ENCODE results near the gene CMSS1.
A peak's percentile ranks its signal among the peaks of the same experiment; 100 is the strongest.

The CMSS1 gene

GRCh38 chr3:100151024-100151707, 333.5 kb downstream of the CMSS1 start:
- no peaks in the 10 kb centered on the region for H3K27me3 ChIP-seq (ENCODE audit: insufficient read depth, low read length, poor library complexity)
- DNase-seq: peak; percentile 46
- no peaks in the 10 kb centered on the region for H3K36me3 ChIP-seq (ENCODE audit: control insufficient read depth, insufficient read depth, low read length)
- no peak overlapping the region for H3K4me2 ChIP-seq (ENCODE audit: low read length)
- no peak overlapping the region for H4K5ac ChIP-seq (ENCODE audit: low read length)
- H4K8ac ChIP-seq (ENCODE audit: low read depth, low read length): no peak overlapping the region
- no peak overlapping the region for H2BK120ac ChIP-seq (ENCODE audit: low read depth, low read length)
- no peaks in the 10 kb centered on the region for H3K79me1 ChIP-seq (ENCODE audit: low read length)
- no CpG with 5 or more reads among the region's 8 CpGs for WGBS (ENCODE audit: extremely low coverage, insufficient coverage, low lambda C conversion rate)
- no peak overlapping the region for H2BK15ac ChIP-seq (replicated peaks; ENCODE audit: low read depth)
- no peak overlapping the region for H3K9ac ChIP-seq (ENCODE audit: low read length)
- H2BK5ac ChIP-seq (ENCODE audit: low read length): no peak overlapping the region
- no peaks in the 10 kb centered on the region for H3K4me1 ChIP-seq (ENCODE audit: control insufficient read depth, low read depth, low read length)
- H3K56ac ChIP-seq (ENCODE audit: low read length): no peak overlapping the region
- H3K4me3 ChIP-seq (ENCODE audit: low read length): no peak overlapping the region
- H3K27ac ChIP-seq (ENCODE audit: low read depth, low read length): no peak overlapping the region
- no peak overlapping the region for H3K4ac ChIP-seq (ENCODE audit: low read depth, low read length)
- H3K79me2 ChIP-seq (ENCODE audit: control insufficient read depth, insufficient read depth, low read length): no peaks in the 10 kb centered on the region
- no peak overlapping the region for H3K18ac ChIP-seq (ENCODE audit: low read length)
- no peak overlapping the region for H3K23ac ChIP-seq (ENCODE audit: low read length)
- no peak overlapping the region for H2AK5ac ChIP-seq (ENCODE audit: low read length)

GRCh38 chr3:100154171-100154570, 336.5 kb downstream of the CMSS1 start:
- H3K23ac ChIP-seq (ENCODE audit: low read length): no peak overlapping the region
- no peak overlapping the region for H2BK120ac ChIP-seq (ENCODE audit: low read depth, low read length)
- no peaks in the 10 kb centered on the region for H3K4me1 ChIP-seq (ENCODE audit: control insufficient read depth, low read depth, low read length)
- no peak overlapping the region for H3K18ac ChIP-seq (ENCODE audit: low read length)
- H2AK5ac ChIP-seq (ENCODE audit: low read length): no peak overlapping the region
- no peaks in the 10 kb centered on the region for H3K27me3 ChIP-seq (ENCODE audit: insufficient read depth, low read length, poor library complexity)
- H3K9ac ChIP-seq (ENCODE audit: low read length): no peak overlapping the region
- H3K4ac ChIP-seq (ENCODE audit: low read depth, low read length): no peak overlapping the region
- no CpG with 5 or more reads among the region's 1 CpG for WGBS (ENCODE audit: extremely low coverage, insufficient coverage, low lambda C conversion rate)
- H3K4me3 ChIP-seq (ENCODE audit: low read length): no peak overlapping the region
- no peaks in the 10 kb centered on the region for H3K79me1 ChIP-seq (ENCODE audit: low read length)
- H2BK15ac ChIP-seq (replicated peaks; ENCODE audit: low read depth): no peak overlapping the region
- no peak overlapping the region for H3K4me2 ChIP-seq (ENCODE audit: low read length)
- H4K8ac ChIP-seq (ENCODE audit: low read depth, low read length): no peak overlapping the region
- no peak overlapping the region for H2BK5ac ChIP-seq (ENCODE audit: low read length)
- H3K27ac ChIP-seq (ENCODE audit: low read depth, low read length): no peak overlapping the region
- no peaks in the 10 kb centered on the region for H3K36me3 ChIP-seq (ENCODE audit: control insufficient read depth, insufficient read depth, low read length)
- no peak overlapping the region for H3K56ac ChIP-seq (ENCODE audit: low read length)
- H4K5ac ChIP-seq (ENCODE audit: low read length): no peak overlapping the region
- no peaks in the 10 kb centered on the region for H3K79me2 ChIP-seq (ENCODE audit: control insufficient read depth, insufficient read depth, low read length)
- DNase-seq: no peak

GRCh38 chr3:100155128-100155527, 337.5 kb downstream of the CMSS1 start:
- Histone ChIP-seq H3K36me3 (ENCODE audit: control insufficient read depth, insufficient read depth, low read length) (no peaks in the 10 kb centered on the region), H3K79me2 (ENCODE audit: control insufficient read depth, insufficient read depth, low read length) (no peaks in the 10 kb centered on the region), H2AK5ac (ENCODE audit: low read length) (no peak overlapping the region), H3K79me1 (ENCODE audit: low read length) (no peaks in the 10 kb centered on the region), H3K27ac (ENCODE audit: low read depth, low read length) (no peak overlapping the region), H3K27me3 (ENCODE audit: insufficient read depth, low read length, poor library complexity) (no peaks in the 10 kb centered on the region), H2BK120ac (ENCODE audit: low read depth, low read length) (no peak overlapping the region), H4K5ac (ENCODE audit: low read length) (no peak overlapping the region), H3K4ac (ENCODE audit: low read depth, low read length) (no peak overlapping the region), H3K4me3 (ENCODE audit: low read length) (no peak overlapping the region), H3K56ac (ENCODE audit: low read length) (no peak overlapping the region), H2BK5ac (ENCODE audit: low read length) (no peak overlapping the region), H3K18ac (ENCODE audit: low read length) (no peak overlapping the region), H3K9ac (ENCODE audit: low read length) (no peak overlapping the region), H2BK15ac (replicated peaks; ENCODE audit: low read depth) (no peak overlapping the region), H3K4me2 (ENCODE audit: low read length) (no peak overlapping the region), H3K4me1 (ENCODE audit: control insufficient read depth, low read depth, low read length) (no peaks in the 10 kb centered on the region), H3K23ac (ENCODE audit: low read length) (no peak overlapping the region), H4K8ac (ENCODE audit: low read depth, low read length) (no peak overlapping the region)
- DNase-seq: no peak

GRCh38 chr3:100155590-100155989, 337.9 kb downstream of the CMSS1 start:
- no peak overlapping the region for H3K9ac ChIP-seq (ENCODE audit: low read length)
- H3K56ac ChIP-seq (ENCODE audit: low read length): no peak overlapping the region
- no peaks in the 10 kb centered on the region for H3K79me2 ChIP-seq (ENCODE audit: control insufficient read depth, insufficient read depth, low read length)
- no peak for DNase-seq
- H2AK5ac ChIP-seq (ENCODE audit: low read length): no peak overlapping the region
- no peak overlapping the region for H3K4ac ChIP-seq (ENCODE audit: low read depth, low read length)
- no peak overlapping the region for H3K4me2 ChIP-seq (ENCODE audit: low read length)
- H3K36me3 ChIP-seq (ENCODE audit: control insufficient read depth, insufficient read depth, low read length): no peaks in the 10 kb centered on the region
- no peak overlapping the region for H3K18ac ChIP-seq (ENCODE audit: low read length)
- no peak overlapping the region for H2BK15ac ChIP-seq (replicated peaks; ENCODE audit: low read depth)
- H3K27ac ChIP-seq (ENCODE audit: low read depth, low read length): no peak overlapping the region
- no peak overlapping the region for H4K5ac ChIP-seq (ENCODE audit: low read length)
- no peaks in the 10 kb centered on the region for H3K79me1 ChIP-seq (ENCODE audit: low read length)
- H3K4me3 ChIP-seq (ENCODE audit: low read length): no peak overlapping the region
- H3K4me1 ChIP-seq (ENCODE audit: control insufficient read depth, low read depth, low read length): no peaks in the 10 kb centered on the region
- H3K23ac ChIP-seq (ENCODE audit: low read length): no peak overlapping the region
- H2BK120ac ChIP-seq (ENCODE audit: low read depth, low read length): no peak overlapping the region
- H2BK5ac ChIP-seq (ENCODE audit: low read length): no peak overlapping the region
- H4K8ac ChIP-seq (ENCODE audit: low read depth, low read length): no peak overlapping the region
- H3K27me3 ChIP-seq (ENCODE audit: insufficient read depth, low read length, poor library complexity): no peaks in the 10 kb centered on the region

GRCh38 chr3:100157685-100158084, 340.0 kb downstream of the CMSS1 start:
- no peak overlapping the region for H2AK5ac ChIP-seq (ENCODE audit: low read length)
- H3K79me1 ChIP-seq (ENCODE audit: low read length): no peaks in the 10 kb centered on the region
- H3K79me2 ChIP-seq (ENCODE audit: control insufficient read depth, insufficient read depth, low read length): no peaks in the 10 kb centered on the region
- no CpG with 5 or more reads among the region's 2 CpGs for WGBS (ENCODE audit: extremely low coverage, insufficient coverage, low lambda C conversion rate)
- H3K27me3 ChIP-seq (ENCODE audit: insufficient read depth, low read length, poor library complexity): no peaks in the 10 kb centered on the region
- no peak overlapping the region for H2BK15ac ChIP-seq (replicated peaks; ENCODE audit: low read depth)
- H2BK120ac ChIP-seq (ENCODE audit: low read depth, low read length): no peak overlapping the region
- no peak overlapping the region for H3K56ac ChIP-seq (ENCODE audit: low read length)
- H3K36me3 ChIP-seq (ENCODE audit: control insufficient read depth, insufficient read depth, low read length): no peaks in the 10 kb centered on the region
- H3K4me2 ChIP-seq (ENCODE audit: low read length): no peak overlapping the region
- H3K4me3 ChIP-seq (ENCODE audit: low read length): no peak overlapping the region
- H4K8ac ChIP-seq (ENCODE audit: low read depth, low read length): no peak overlapping the region
- no peak overlapping the region for H3K9ac ChIP-seq (ENCODE audit: low read length)
- H3K4me1 ChIP-seq (ENCODE audit: control insufficient read depth, low read depth, low read length): no peaks in the 10 kb centered on the region
- no peak overlapping the region for H3K23ac ChIP-seq (ENCODE audit: low read length)
- H4K5ac ChIP-seq (ENCODE audit: low read length): no peak overlapping the region
- no peak overlapping the region for H2BK5ac ChIP-seq (ENCODE audit: low read length)
- H3K18ac ChIP-seq (ENCODE audit: low read length): no peak overlapping the region
- H3K4ac ChIP-seq (ENCODE audit: low read depth, low read length): no peak overlapping the region
- peak; percentile 69 for DNase-seq
- H3K27ac ChIP-seq (ENCODE audit: low read depth, low read length): no peak overlapping the region

- no peaks in the 10 kb centered on the region for H3K27me3 ChIP-seq (ENCODE audit: insufficient read depth, low read length, poor library complexity)
- H2BK5ac ChIP-seq (ENCODE audit: low read length): no peak overlapping the region
- no peak overlapping the region for H3K9ac ChIP-seq (ENCODE audit: low read length)
- H4K5ac ChIP-seq (ENCODE audit: low read length): no peak overlapping the region
- H3K23ac ChIP-seq (ENCODE audit: low read length): no peak overlapping the region
- H2AK5ac ChIP-seq (ENCODE audit: low read length): no peak overlapping the region
- no peak overlapping the region for H2BK15ac ChIP-seq (replicated peaks; ENCODE audit: low read depth)
- H3K36me3 ChIP-seq (ENCODE audit: control insufficient read depth, insufficient read depth, low read length): no peaks in the 10 kb centered on the region
- no CpG with 5 or more reads among the region's 2 CpGs for WGBS (ENCODE audit: extremely low coverage, insufficient coverage, low lambda C conversion rate)
- no peaks in the 10 kb centered on the region for H3K4me1 ChIP-seq (ENCODE audit: control insufficient read depth, low read depth, low read length)
- H3K56ac ChIP-seq (ENCODE audit: low read length): no peak overlapping the region
- no peak overlapping the region for H3K18ac ChIP-seq (ENCODE audit: low read length)
- H4K8ac ChIP-seq (ENCODE audit: low read depth, low read length): no peak overlapping the region
- no peak overlapping the region for H3K4ac ChIP-seq (ENCODE audit: low read depth, low read length)
- no peak overlapping the region for H3K4me3 ChIP-seq (ENCODE audit: low read length)
- H3K4me2 ChIP-seq (ENCODE audit: low read length): no peak overlapping the region
- H2BK120ac ChIP-seq (ENCODE audit: low read depth, low read length): no peak overlapping the region
- H3K27ac ChIP-seq (ENCODE audit: low read depth, low read length): no peak overlapping the region
- no peaks in the 10 kb centered on the region for H3K79me2 ChIP-seq (ENCODE audit: control insufficient read depth, insufficient read depth, low read length)
- no peaks in the 10 kb centered on the region for H3K79me1 ChIP-seq (ENCODE audit: low read length)
- DNase-seq: no peak
These were observed 341.3 kb downstream of the CMSS1 start for GRCh38 chr3:100158918-100159330.
